SKM-1 (cell line): Measurements from ENCODE around the gene NADSYN1.

Experiments
- DNase-seq: peaks from one replicate; lab custom pipeline; 2025; ENCODE audit not compliant: unreplicated experiment; lab: John Stamatoyannopoulos, UW

NADSYN1 gene

GRCh38 chr11:71472941-71473792 lies 20.2 kb downstream of the NADSYN1 start:
- DNase-seq, result no peak

GRCh38 chr11:71473793-71474080 lies 20.7 kb downstream of the NADSYN1 start:
- no peak for DNase-seq

- DNase-seq, result no peak
Measured at GRCh38 chr11:71474141-71474770, 21.3 kb downstream of the NADSYN1 start.

- DNase-seq, result no peak
Measured at GRCh38 chr11:71474771-71475483, 21.9 kb downstream of the NADSYN1 start.

- no peak for DNase-seq
Measured at GRCh38 chr11:71476031-71476430, 23.0 kb downstream of the NADSYN1 start.

- DNase-seq, result no peak
Measured at GRCh38 chr11:71476926-71477640, 24.1 kb downstream of the NADSYN1 start.

- DNase-seq, result no peak
Measured at GRCh38 chr11:71477641-71478527, 24.9 kb downstream of the NADSYN1 start.

GRCh38 chr11:71478528-71478840 lies 25.5 kb downstream of the NADSYN1 start:
- no peak for DNase-seq

GRCh38 chr11:71481101-71481960 lies 28.3 kb downstream of the NADSYN1 start:
- no peak for DNase-seq

GRCh38 chr11:71482216-71482615 lies 29.2 kb downstream of the NADSYN1 start:
- no peak for DNase-seq

- DNase-seq, result no peak
Measured at GRCh38 chr11:71482746-71483364, 29.9 kb downstream of the NADSYN1 start.

GRCh38 chr11:71483692-71484091 lies 30.7 kb downstream of the NADSYN1 start:
- DNase-seq, result no peak

- DNase-seq, result no peak
Measured at GRCh38 chr11:71484248-71485062, 31.5 kb downstream of the NADSYN1 start.

GRCh38 chr11:71485063-71485399 lies 32.0 kb downstream of the NADSYN1 start:
- no peak for DNase-seq

GRCh38 chr11:71485466-71485865 lies 32.5 kb downstream of the NADSYN1 start:
- no peak for DNase-seq

GRCh38 chr11:71486320-71486719 lies 33.3 kb downstream of the NADSYN1 start:
- no peak for DNase-seq

- DNase-seq, result no peak
Measured at GRCh38 chr11:71488681-71489270, 35.8 kb downstream of the NADSYN1 start.
